Immature natural killer cell (primary cell): ENCODE data around the gene LRRC8E. TPM values are rescaled to one million over a fixed set of nuclear protein-coding genes. Genes with fewer than 3 reads are reported as not detected.
A peak's percentile ranks its signal among the peaks of the same experiment; 100 is the strongest.

Experiments used
- DNase-seq, 3 donors: peaks; one replicate each; pipeline ENCODE4 v3.0.0; 2022; ENCODE audit warnings: mixed read lengths in 1 of 3
- H3K27ac Mint-ChIP-seq, 6 donors: one replicate each; pipeline ENCODE4 v1.8.0; 2020; ENCODE audit warnings: mixed read lengths in 6 of 6, mild to moderate bottlenecking in 5 of 6, inconsistent platforms in 4 of 6, moderate library complexity in 3 of 6
- H3K27me3 Mint-ChIP-seq, 3 donors: one replicate each; pipeline ENCODE4 v1.8.0; 2020 to 2021; ENCODE audit warnings: low read depth in 3 of 3, mild to moderate bottlenecking in 3 of 3, mixed read lengths in 3 of 3, moderate library complexity in 3 of 3, inconsistent platforms in 1 of 3
- H3K36me3 Mint-ChIP-seq, 3 donors: one replicate each; pipeline ENCODE4 v1.8.0; 2020; ENCODE audit warnings: mixed read lengths in 3 of 3, inconsistent platforms in 2 of 3, mild to moderate bottlenecking in 2 of 3
- H3K4me1 Mint-ChIP-seq, 2 donors: one replicate each; pipeline ENCODE4 v1.8.0; 2020; ENCODE audit warnings: inconsistent platforms in 2 of 2, mild to moderate bottlenecking in 2 of 2, mixed read lengths in 2 of 2, moderate library complexity in 1 of 2
- H3K4me3 Mint-ChIP-seq, 5 donors: one replicate each; pipeline ENCODE4 v1.8.0; 2020; ENCODE audit warnings: mild to moderate bottlenecking in 5 of 5, mixed read lengths in 5 of 5, inconsistent platforms in 3 of 5, moderate library complexity in 3 of 5
- H3K9me3 Mint-ChIP-seq, 6 donors: one replicate each; pipeline ENCODE4 v1.8.0; 2020; ENCODE audit warnings: mild to moderate bottlenecking in 6 of 6, mixed read lengths in 6 of 6, inconsistent platforms in 4 of 6, moderate library complexity in 3 of 6
- polyA plus RNA-seq, 3 donors: library from polyadenylated mRNA; unstranded; fragments of 300-500 nt; fragmentation: Illumina TruSeq; gene quantifications; one replicate each; pipeline ENCODE4 v1.2.3, GENCODE V29; 2021

LRRC8E gene
- polyA plus RNA-seq, 3 donors from 2014 or later = not detected

DNA sequence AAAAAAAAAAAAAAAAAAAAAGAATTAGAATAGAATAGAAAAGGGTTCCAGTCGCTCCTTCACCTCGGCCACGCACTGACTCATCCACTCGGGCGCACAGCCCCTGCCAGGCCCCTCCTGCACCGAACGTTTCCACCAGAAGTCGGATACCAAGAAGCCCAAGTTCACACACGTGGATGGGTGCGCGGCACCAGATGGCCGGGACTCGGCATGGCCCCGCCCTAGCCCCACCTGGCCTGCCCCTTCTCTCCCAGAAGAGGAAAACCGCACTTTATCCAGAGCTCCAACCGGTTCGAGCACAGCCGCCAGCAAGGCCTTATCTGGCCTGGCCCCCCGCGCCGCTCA is 20.0 kb upstream of the LRRC8E start:
- peak overlapping the region; percentile 76 to 88 (median 82) for H3K4me3 Mint-ChIP-seq
- H3K36me3 Mint-ChIP-seq = no peaks in the 10 kb centered on the region
- H3K27ac Mint-ChIP-seq = peak overlapping the region in 3 of 6 donors; percentile 62 to 87 (median 68)
- no peak for DNase-seq
- no peaks in the 10 kb centered on the region for H3K9me3 Mint-ChIP-seq
- H3K27me3 Mint-ChIP-seq = peaks cover 10 to 23% (median 16%) of the 10 kb centered on the region in 3 donors
- H3K4me1 Mint-ChIP-seq = peaks cover 14 to 37% of the 10 kb centered on the region in 2 donors

DNA sequence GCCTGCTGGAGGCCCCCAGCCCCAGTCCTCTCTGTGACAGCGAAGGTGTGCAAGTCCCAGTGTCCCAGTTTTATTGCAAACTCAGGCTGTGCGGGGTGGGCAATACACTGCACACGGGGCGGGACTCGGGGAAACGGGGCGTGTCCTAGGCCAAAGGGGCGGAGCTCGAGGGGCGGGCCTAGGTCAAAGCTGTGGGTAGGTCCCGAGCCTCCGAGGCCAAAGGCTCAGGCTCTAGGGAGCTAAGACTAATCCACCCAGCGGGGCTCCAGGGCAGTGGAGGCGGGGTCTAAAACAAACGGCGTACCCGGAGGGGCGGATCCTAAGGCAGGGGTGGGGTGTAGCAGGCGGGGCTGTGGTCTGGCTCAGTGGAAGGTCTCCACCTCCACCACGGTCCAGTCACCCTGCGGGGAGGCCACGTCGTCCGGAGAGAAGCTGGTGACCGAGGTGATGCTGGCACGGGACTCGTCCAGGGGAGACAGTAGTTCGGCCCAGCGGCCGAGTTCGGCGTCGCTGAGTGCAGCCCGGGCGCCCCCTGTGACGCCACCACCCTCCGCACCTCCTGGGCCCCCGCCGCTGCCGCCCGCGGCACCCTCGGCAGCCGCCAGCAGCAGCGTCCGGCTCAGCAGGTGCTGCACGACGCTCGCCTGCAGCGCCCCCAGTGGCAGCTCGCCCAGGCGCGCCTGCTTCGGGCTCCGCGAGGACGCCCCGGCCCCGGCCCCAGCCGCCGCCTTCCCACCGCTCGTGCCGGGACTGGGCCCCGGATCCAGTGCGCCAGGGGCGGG is 19.4 kb upstream of the LRRC8E start:
- Mint-ChIP-seq H3K36me3 (no peaks in the 10 kb centered on the region), H3K27me3 (peaks cover 13 to 26% (median 16%) of the 10 kb centered on the region in 3 donors), H3K27ac (peak overlapping the region; percentile 62 to 97 (median 87)), H3K4me3 (peak overlapping the region; percentile 76 to 88 (median 82)), H3K4me1 (peaks cover 14 to 41% of the 10 kb centered on the region in 2 donors), H3K9me3 (no peaks in the 10 kb centered on the region)
- DNase-seq = peak; percentile 87 to 91 (median 90)

DNA sequence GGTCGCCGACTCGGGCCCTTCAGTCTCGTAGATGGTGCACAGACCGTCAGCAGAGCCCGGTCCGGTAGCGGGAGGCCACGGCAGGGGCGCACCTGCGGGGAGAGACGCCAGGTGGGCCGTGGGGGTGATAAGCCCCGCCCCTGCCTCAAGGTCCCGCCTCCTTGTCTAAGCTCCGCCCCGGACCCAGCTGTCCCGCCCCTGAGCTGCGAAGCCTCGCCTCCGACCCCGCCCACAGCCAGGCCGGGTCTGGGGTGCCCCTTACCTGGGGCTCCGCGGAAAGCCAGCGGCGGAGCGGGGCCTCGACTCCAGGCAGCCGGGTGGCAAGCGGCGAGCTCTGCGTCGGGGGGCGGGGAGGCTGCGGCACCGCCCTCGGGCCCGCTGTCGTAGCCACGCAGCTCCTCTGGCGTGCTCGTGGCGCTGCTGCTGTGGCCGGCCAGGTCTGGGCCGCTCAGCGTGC is 18.8 kb upstream of the LRRC8E start:
- Mint-ChIP-seq H3K4me1 (peaks cover 14 to 41% of the 10 kb centered on the region in 2 donors), H3K4me3 (peak overlapping the region; percentile 44 to 70 (median 63))

GRCh38 chr19:7869910-7870511 is 18.3 kb upstream of the LRRC8E start:
- Mint-ChIP-seq H3K4me3 (peak overlapping the region; percentile 53 to 84 (median 60)), H3K27me3 (peaks cover 13 to 24% (median 15%) of the 10 kb centered on the region in 3 donors), H3K36me3 (no peaks in the 10 kb centered on the region), H3K4me1 (peaks cover 14 to 46% of the 10 kb centered on the region in 2 donors), H3K27ac (peak overlapping the region in 2 of 6 donors; percentile 50 to 70), H3K9me3 (no peaks in the 10 kb centered on the region)
- peak; percentile 47 to 53 (median 53) for DNase-seq

More for the DNA sequence above, 18.8 kb upstream of the LRRC8E start:
- peak; percentile 83 to 85 (median 85) for DNase-seq
- Mint-ChIP-seq H3K36me3 (no peaks in the 10 kb centered on the region), H3K27ac (peak overlapping the region in 1 of 6 donors; percentile 34), H3K27me3 (peaks cover 13 to 24% (median 16%) of the 10 kb centered on the region in 3 donors), H3K9me3 (no peaks in the 10 kb centered on the region)

DNA sequence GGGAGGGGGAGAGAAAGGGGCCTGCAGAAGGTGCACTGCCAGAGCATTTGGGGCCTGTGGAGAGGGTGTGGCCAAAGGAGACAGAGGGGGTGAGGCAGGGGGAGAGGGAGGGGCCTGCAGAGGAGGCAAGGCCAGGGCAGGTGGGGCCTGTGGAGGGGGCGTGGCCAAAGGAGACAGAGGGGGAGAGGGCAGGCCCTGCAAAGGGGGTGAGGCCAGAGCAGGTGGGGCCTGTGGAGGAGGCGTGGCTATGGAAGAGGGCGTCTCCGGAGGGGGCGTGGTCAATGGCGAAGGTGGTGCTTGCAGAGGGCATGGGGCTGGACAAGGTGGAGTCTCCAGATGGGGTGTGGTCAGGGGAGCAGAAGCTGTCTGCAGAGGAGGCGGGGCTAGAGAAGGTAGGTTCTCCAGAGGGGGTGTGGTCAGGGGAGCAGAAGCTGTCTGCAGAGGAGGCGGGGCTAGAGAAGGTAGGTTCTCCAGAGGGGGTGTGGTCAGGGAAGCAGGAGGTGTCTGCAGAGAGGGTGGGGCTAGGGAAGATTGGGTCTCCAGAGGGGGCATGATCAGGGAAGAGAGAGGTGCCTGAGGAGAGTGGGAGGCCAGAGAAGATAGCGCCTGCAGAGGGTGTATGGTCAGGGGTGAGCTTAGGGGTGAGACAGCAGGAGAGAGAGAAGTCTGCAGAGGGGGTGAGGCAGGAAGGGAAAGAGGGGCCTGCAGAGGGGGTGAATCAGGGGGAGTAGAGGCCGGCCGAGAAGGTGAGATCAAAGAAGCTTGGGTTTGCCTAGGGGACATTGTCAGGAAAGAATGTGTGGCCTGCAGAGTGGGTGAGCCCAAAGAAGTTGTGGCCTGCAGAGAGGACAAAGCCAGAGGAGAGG is 17.5 kb upstream of the LRRC8E start:
- Mint-ChIP-seq H3K27ac (peak overlapping the region in 2 of 6 donors; percentile 49 to 67), H3K36me3 (no peaks in the 10 kb centered on the region), H3K27me3 (peaks cover 11 to 25% (median 13%) of the 10 kb centered on the region in 3 donors), H3K9me3 (no peaks in the 10 kb centered on the region), H3K4me1 (peaks cover 14 to 47% of the 10 kb centered on the region in 2 donors), H3K4me3 (peak overlapping the region; percentile 62 to 84 (median 70))
- peak; percentile 47 to 56 (median 47) for DNase-seq

- H3K4me1 Mint-ChIP-seq = peaks cover 14 to 47% of the 10 kb centered on the region in 2 donors
- peak overlapping the region in 4 of 6 donors; percentile 42 to 82 (median 54) for H3K27ac Mint-ChIP-seq
- H3K4me3 Mint-ChIP-seq = peak overlapping the region; percentile 62 to 79 (median 70)
- H3K27me3 Mint-ChIP-seq = peaks cover 9 to 26% (median 13%) of the 10 kb centered on the region in 3 donors
- peak; percentile 66 to 71 (median 67) for DNase-seq
- no peaks in the 10 kb centered on the region for H3K9me3 Mint-ChIP-seq
- H3K36me3 Mint-ChIP-seq = no peaks in the 10 kb centered on the region
Observed at GRCh38 chr19:7871437-7872305, 16.6 kb upstream of the LRRC8E start.

- no peak for DNase-seq
- peaks cover 14 to 44% of the 10 kb centered on the region in 2 donors for H3K4me1 Mint-ChIP-seq
- H3K27me3 Mint-ChIP-seq = peaks cover 8 to 29% (median 13%) of the 10 kb centered on the region in 3 donors
- no peaks in the 10 kb centered on the region for H3K9me3 Mint-ChIP-seq
- H3K27ac Mint-ChIP-seq = peak overlapping the region in 1 of 6 donors; percentile 82
- peak overlapping the region; percentile 17 to 79 (median 66) for H3K4me3 Mint-ChIP-seq
- H3K36me3 Mint-ChIP-seq = no peaks in the 10 kb centered on the region
Observed at GRCh38 chr19:7872306-7873204, 15.8 kb upstream of the LRRC8E start.

DNA sequence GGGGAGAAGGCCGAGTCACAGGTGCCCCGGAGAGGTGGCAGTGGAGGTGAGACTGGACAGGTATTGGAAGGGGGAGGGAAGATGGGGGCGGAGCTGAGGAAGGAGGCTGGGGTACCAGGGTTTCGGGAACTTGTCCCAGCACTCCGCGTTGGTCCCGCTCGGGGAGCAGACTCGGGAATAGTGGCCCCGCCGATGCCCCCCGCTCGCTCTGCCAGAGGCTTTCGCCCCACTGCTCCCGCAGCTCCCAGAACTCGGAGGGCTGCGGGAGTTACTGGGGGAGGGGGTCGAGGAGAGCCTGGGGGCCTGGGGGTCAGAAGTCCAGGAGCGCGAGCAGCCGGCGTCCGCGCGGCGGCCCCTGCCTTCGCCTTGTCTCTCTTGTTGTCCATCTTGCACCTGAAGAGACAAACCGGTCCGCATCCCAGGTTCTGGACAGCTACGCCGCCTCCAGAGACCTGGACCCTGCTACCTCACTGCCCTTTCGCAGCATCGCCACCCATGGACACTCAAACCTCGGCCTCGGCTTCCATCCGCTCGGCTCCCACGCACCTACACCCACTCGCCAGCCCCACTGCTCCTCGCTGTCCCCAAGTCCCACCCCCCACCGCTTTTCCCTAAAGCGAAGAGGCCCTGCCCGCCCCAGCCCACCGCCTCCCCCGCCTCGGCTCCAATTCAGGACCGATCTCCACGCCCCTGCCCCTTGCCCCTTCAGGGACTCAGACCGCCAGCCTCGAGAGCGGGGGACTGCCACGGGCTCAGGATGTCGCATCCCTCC is 14.8 kb upstream of the LRRC8E start:
- Mint-ChIP-seq H3K9me3 (no peaks in the 10 kb centered on the region), H3K27me3 (peaks cover 8 to 29% (median 13%) of the 10 kb centered on the region in 3 donors), H3K4me1 (peaks cover 14 to 42% of the 10 kb centered on the region in 2 donors), H3K36me3 (no peaks in the 10 kb centered on the region), H3K27ac (no peak overlapping the region), H3K4me3 (peak overlapping the region; percentile 52 to 71 (median 61))
- DNase-seq = no peak

- Mint-ChIP-seq H3K4me1 (peaks cover 14 to 37% of the 10 kb centered on the region in 2 donors), H3K36me3 (no peaks in the 10 kb centered on the region), H3K27me3 (peaks cover 6 to 25% (median 12%) of the 10 kb centered on the region in 3 donors), H3K27ac (no peak within 1 kb of the TSS), H3K9me3 (no peaks in the 10 kb centered on the region), H3K4me3 (peak within 1 kb of the TSS; percentile 52 to 71 (median 61))
- no peak for DNase-seq
Observed at GRCh38 chr19:7874076-7874896, 14.0 kb upstream of the LRRC8E start, which contains the start of gene PRR36. Gene PRR36 (minus strand): TSS chr19:7874390. CDS start chr19:7873689, 701 bp downstream.

- Mint-ChIP-seq H3K4me3 (peak overlapping the region; percentile 27 to 57 (median 42)), H3K36me3 (no peaks in the 10 kb centered on the region), H3K4me1 (peaks cover 14 to 36% of the 10 kb centered on the region in 2 donors), H3K9me3 (no peaks in the 10 kb centered on the region), H3K27ac (no peak overlapping the region), H3K27me3 (peaks cover 6 to 25% (median 11%) of the 10 kb centered on the region in 3 donors)
- DNase-seq = no peak
Observed at GRCh38 chr19:7874897-7875273, 13.4 kb upstream of the LRRC8E start.
